GM19468 (cell line): ENCODE results near the gene SUOX.
A peak's percentile ranks its signal among the peaks of the same experiment; 100 is the strongest.
"Not testable (repeated sequence)": the region's sequence is repeated elsewhere in the genome, so short reads cannot be mapped to it uniquely, and the experiment has no call there.

Source experiments
- ATAC-seq: cut with Tn5 transposase; IDR thresholded peaks from one replicate; pipeline ENCODE4 v1.9.1; 2021; ENCODE audit warnings: mild to moderate bottlenecking, moderate library complexity, moderate number of reproducible peaks; ENCODE audit not compliant: unreplicated experiment; ENCODE audit errors: extremely low read depth

The SUOX gene

DNA sequence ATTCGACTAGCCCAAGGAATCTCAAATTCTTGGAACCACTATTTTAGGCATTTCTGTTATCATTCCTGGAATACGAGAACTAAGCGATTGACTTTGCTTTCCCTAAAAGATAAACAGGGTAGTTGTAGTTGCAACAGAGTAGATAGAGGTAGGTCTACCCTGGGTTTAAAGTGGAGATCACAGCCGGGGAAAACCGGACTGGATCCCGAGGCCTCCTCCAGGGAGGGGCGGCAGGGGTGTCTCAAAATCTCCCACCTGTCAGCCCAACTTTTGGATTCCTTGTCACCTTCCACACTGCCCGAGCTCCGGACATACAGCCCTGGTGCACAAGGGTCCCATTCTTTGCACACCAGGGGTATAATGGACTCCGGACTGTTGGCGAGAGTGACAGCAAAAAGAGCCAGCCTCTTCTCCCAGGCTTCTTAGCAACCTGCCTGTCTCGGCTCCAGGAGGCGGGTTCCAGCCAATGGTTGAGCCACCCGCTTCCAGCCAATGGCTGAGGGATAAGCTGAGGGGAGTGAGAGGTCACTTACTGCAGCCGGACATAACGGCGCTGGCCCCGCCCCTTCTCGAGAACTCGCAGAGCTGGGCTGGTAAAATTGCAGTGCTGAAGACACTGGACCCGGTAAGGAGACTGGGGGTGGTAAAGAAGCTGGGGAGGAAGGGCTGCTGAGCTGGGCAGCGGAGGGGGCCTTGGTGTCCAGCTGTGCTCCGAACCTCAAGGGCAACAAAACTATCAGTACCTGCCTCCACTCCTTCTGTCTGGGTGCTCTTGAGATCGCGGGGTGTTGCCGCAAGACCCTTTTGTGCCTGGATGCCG lies at the start of gene SUOX:
Gene SUOX, plus strand, starts transcription at position 562 of the 820 bp plus-strand sequence. CDS start 4,946 bp downstream, outside the sequence.
- ATAC-seq, result peak; percentile 89

DNA sequence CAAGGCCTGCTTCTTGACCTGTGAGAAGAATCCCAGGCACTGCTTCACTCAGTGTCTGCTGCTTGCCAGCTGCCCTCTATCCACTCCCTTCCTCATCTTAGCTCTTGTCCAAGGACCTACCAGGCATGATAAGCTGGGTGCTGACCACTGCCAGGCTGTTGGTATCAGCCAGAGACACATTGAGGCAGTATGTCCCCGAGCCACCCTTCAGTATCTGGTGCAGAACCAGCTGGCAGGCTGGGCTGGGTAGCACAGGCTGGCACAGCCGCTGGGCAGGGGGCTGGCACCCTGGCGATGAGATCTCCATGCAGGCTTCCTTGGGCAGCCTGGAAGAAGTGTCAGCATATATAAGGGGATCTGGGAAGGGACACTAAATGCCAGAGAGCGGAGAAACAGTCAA lies 41.7 kb upstream of the SUOX start:
- no peak for ATAC-seq

DNA sequence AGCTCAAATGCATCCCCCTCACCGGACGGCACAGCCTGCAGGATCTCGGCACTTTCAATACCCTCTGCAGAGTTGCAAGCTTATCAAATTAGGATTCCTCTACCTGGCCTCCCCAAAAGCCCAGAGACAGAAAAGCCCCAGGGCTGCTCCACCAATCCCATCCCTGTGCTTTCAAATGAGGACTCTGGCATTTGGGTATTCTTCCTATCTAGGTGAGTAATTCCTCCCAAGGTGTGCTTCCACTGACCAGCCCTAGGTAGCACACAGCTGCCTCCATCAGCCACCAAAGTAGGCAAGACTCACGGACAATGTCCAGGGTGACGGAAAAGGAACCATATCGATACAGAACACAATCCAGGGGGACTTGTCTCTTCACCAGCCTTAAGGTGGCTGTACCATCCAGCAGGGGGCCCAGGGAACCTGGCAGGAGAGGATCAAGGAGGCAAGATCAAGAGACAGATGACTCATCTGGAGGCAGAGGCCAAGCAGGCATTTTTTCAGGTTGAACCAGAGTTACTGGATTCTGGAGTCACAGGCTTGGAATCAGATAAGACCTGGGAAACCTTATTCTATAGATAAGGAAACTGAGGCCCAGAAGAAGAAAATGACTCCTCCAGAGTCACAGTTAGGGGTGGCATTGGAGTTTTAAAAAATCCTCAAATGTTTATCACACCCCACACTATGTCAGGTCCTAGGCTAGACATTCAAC lies 41.1 kb upstream of the SUOX start:
- no peak for ATAC-seq

DNA sequence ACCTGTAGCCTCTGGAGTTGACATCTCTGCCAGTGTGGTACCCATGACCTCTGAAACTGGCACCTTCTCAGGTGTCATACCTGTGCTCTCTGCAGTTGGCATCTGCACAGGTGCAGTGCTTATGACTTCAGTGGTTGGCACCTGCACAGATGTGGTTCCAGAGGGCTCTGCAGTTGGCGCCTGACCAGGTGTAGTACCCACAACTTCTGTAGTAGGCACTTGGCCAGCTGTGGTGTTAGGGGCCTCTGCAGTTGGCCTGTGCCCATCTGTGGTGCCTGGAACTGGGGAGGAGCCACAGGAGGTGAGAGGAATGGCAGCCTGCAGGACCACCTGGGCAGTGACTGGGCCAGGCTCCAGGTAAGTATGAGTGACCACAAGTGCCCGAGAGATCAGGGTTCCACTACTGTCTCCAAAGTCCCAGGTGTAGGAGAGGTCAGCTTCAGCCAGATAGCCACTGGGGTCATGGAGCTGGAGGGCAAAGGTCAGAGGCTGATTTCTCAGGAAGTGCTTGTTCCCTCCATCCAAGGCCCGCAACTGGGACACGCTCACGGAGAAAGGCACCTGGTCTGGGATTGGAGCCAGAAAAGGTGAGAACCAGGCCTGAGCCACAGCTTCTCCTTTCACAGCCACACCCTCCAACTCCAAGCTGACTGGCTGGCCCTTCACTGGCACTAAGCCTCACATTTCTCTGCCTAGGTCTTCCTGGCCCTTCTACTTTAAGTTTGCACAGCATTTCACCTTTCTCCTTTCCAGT lies 39.8 kb upstream of the SUOX start:
- no peak for ATAC-seq

DNA sequence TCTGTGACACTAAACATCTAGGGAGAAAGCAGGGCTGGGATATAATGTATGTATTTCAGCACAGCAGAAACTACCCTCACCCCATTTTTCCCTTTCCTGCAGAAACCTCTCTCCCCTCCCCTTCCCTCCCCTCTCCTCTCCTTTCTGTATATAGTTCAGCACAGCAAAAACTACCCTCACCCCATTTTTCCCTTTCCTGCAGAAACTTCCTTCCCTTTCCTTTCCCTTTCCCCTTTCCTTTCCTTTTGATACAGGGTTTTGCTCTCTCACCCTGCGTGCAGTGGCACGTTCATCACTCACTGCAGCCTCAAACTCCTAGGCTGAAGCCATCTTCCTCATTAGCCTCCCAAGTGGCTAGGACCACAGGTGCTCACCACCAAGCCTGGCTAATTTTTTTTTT lies 33.3 kb upstream of the SUOX start:
- ATAC-seq, result no peak

DNA sequence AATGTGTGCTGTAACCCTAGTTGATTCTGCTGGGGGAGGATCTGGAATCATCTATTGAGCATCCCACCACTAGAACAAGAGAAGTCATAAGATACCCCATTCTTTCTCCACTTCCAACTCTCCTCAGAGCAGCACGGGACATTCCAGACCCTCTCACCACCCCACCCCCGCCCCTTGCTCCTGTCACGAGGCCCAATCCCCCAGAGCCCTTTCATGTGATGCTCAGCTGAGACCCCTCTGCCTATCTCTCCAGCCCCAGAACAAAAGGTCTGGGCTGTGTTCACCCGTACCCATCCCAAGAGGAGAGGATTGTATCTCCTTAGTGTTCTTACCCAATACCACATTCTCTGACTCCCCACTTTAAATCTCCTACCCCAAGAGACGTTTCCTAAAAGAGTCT lies 31.8 kb upstream of the SUOX start:
- ATAC-seq, result no peak

DNA sequence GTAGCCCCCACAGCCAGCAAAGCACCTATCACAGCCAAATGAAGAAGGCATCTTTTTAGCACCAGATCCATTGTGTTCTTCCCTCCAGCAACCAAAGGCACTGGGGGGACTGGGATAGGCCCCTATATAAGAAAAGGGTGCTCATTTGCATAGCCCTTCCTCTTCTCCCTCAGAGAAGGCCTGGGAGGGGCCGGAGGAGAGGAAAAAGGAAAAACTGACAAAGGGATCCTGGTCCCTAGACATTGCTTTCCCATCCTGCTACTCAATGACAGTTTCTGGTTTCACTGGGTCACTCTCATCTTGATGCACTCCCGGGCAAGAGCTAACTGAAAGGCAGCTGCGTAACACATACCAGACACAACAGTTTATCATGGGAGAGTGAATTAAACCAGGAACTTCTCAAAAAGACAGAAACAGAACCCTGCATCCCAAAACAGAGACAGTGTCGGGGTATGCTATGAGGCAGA lies 31.1 kb upstream of the SUOX start, which contains the start of gene PMEL:
Gene PMEL, minus strand, starts transcription at position 102 of the 467 bp plus-strand sequence. Its CDS starts 31 bp downstream, at position 71.
- no peak for ATAC-seq

DNA sequence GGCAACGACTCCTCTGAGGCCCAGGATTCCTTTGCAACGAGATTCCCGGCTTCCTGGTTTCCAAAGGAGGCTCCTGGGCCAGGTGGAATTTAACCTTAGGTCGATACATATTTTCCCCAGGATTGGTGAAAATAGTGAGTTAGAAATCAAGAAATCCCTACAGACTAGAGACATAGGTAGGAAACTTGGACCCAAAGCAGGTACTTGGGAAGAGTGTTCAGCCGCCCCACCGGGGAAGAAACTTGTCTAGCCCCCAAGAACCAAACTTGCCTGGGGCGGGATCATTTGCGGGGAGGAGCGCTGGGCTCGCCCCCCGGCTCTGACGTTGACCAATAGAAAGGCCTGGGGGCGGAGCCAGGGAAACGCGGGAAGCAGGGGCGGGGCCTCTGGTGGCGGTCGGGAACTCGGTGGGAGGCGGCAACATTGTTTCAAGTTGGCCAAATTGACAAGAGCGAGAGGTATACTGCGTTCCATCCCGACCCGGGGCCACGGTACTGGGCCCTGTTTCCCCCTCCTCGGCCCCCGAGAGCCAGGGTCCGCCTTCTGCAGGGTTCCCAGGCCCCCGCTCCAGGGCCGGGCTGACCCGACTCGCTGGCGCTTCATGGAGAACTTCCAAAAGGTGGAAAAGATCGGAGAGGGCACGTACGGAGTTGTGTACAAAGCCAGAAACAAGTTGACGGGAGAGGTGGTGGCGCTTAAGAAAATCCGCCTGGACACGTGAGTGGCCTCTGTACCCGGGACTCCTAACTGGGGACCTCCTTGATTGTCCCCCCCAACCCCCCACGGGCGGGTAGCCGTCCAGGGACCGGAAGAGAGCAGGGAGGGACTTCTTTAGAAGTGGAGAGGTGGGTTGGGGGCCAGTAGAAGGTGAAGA lies 30.4 kb upstream of the SUOX start, which contains the start of gene CDK2:
Gene CDK2, plus strand, starts transcription at position 423 of the 874 bp plus-strand sequence. Its CDS starts 179 bp downstream, at position 602.
- ATAC-seq, result peak; percentile 91

DNA sequence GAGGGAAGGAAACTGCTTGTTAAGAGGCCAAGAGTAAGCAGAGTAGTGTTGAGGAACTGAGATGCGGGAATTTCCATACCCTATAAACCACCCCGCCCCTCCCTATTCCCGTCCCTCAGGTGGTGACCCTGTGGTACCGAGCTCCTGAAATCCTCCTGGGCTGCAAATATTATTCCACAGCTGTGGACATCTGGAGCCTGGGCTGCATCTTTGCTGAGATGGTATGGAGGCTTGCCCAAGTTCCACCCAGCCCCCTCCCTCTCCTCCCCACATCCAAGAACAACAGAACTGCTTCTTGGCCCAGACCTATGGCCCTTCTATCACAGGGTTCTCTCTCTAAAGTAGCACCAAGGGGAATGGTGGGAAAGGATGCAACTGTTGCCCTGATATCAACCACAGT lies 27.7 kb upstream of the SUOX start:
- ATAC-seq, result no peak

DNA sequence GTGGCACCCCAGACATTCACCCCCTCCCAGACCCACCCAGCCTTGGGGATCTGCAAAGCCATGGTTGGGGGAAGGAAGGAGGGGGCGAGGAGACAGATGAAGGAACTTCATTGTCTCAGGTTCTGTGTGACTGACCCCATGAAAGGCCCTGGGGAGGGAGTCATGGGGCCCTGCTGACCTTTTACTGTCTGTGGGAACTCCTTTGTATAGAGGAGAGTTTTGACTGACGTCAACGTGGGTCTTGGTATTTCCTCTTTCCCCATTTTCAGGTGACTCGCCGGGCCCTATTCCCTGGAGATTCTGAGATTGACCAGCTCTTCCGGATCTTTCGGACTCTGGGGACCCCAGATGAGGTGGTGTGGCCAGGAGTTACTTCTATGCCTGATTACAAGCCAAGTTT lies 26.3 kb upstream of the SUOX start:
- ATAC-seq, result no peak

DNA sequence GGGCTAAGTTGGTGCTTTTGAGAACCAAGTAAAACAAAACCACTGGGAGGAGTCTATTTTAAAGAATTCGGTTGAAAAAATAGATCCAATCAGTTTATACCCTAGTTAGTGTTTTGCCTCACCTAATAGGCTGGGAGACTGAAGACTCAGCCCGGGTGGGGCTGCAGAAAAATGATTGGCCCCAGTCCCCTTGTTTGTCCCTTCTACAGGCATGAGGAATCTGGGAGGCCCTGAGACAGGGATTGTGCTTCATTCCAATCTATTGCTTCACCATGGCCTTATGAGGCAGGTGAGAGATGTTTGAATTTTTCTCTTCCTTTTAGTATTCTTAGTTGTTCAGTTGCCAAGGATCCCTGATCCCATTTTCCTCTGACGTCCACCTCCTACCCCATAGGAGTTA lies 25.0 kb upstream of the SUOX start:
- no peak for ATAC-seq

DNA sequence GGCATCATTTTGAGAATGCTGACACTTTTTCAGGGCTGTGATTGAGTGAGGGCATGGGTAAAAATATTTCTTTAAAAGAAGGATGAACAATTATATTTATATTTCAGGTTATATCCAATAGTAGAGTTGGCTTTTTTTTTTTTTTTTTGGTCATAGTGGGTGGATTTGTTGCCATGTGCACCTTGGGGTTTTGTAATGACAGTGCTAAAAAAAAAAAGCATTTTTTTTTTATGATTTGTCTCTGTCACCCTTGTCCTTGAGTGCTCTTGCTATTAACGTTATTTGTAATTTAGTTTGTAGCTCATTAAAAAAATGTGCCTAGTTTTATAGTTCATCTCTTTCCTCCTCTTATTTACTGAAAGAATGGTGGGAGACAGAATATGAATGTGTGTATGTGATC lies 24.6 kb upstream of the SUOX start:
- no peak for ATAC-seq

DNA sequence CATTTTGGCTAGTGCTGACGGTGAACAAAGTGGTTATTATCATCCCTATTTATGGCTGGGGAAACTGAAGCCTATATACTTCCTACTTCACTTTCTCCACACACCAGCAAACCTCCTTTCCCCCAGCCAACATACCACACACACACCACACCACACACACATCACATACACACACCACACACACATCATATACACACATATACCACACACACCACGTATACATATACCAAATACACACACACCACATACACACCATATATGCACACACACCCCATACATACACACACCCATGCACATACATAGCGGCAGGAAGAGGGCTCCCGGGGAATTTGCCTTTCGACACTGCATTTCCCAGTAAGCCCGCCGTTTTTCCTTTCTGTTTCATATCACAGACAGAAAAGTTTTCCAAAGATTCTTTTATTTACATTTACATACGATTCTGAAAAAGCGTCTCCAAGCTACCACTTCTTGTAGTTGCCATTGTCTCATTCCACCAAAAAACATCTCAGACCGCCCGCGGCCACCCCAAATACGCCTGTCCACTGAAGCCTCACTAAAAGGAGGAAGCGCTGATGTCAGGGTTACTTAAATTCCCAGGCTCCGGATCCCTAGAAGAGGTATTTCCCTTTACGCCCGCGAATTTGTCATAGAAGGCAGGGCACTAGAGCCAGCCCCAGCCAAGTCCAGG lies 24.0 kb upstream of the SUOX start:
- ATAC-seq, result no peak

DNA sequence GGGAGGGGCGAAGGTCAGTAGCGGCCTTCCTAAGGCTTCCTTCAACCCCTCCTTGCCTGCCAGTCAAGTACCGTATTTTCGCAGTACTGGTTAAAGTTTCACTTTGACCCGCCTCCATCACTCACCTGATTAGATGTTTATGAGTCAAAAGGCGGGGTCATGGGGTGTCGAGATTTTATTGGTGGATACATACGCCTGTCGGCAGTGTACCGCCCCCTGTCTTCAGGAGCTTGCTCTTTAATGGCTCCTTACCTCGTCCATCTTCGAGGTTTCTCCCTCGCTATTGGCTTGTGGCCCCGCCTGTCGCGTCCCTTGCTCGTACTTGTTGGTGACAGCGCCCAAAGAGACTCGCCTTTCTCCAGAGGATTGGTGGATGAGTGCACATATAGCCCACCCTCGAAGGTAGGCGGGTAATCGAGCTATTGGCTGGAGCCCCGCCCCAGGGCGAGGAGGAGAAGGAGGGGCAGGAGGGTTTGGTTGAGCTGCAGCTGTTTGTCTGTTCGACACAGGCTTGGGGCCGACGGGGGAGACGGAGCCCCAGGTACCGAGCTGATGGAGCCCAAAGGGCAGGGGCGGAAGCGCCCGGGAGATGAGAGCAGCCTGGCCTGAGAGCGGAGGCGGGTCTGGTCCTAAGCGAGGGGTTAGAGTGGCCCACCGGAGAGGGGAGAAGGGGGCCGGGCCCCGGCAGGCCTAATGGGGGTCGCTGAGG lies 23.3 kb upstream of the SUOX start, which contains the start of gene RAB5B:
Gene RAB5B, plus strand, starts transcription at position 480 of the 709 bp plus-strand sequence. CDS start 12,883 bp downstream, outside the sequence.
- peak; percentile 87 for ATAC-seq

DNA sequence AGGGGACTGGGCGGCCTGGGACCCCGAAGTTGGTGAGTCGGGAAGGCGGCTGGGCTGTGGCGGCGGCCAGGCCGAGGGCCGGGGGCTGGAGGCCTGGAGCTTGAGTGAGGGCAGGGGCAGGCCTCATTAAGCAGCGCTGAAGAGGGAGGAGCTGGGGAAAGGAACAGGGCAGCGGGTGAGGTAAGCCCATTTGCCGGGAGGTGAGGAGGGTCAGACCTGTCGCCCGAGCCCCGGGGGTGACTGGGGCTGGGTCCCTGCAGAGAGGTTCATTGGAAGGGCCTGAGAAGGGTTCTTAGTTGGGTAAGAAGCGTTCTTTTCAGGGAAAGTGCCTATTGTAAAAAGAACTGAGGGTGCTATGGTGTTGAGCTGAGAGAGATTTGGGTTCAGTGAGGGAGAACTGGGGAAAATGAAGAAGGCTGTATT lies 22.8 kb upstream of the SUOX start:
- no peak for ATAC-seq

DNA sequence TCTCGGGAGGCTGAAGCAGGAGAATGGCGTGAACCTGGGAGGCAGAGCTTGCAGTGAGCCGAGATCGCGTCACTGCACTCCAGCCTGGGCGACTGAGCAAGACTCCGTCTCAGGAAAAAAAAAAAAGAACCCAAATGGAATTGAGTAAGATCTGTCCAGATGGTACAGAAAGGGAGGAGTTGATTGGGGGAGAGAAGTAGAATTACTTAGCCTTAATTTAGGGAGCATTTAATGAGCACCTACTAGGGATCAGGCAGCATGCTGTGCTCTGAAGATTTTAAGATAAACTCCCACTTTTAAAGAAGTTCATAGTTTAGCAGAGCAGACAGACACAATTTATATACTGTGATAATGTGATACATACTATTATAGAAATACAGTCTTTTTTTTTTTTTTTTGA lies 18.7 kb upstream of the SUOX start:
- ATAC-seq, result no peak

DNA sequence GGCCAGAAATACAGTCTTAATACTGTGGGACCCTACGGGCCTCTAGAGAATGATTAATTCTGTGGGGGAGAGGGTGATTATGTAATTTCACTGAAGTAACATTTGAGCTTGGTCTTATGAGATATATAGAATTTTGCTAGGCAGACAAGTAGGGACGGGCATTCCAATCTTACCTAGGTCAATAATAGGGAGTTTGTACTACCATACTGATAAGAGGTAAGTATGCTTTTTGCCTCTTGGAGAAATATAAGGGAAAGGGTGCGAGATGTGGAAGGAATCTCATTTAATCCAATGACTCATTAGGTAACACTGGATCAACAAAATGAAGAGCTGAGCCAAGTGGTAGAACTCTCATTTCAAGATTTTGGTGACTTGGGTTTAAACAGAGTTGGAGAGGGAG lies 18.0 kb upstream of the SUOX start:
- no peak for ATAC-seq

DNA sequence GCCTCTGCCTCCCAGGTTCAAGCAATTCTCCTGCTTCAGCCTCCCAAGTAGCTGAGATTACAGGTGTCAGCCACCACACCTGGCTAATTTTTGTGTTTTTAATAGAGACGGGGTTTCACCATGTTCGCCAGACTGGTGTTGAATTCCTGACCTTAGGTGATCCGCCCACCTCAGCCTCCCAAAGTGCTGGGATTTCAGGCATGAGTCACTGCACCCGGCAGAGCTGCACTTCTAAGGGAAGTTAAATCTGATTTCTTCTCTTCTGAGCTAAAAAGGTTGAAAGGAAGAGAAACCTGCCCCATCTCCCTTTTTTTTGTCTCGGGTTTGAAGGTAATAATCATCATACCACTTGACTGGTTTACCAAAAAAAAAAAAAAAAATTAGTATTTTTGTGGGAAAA lies 15.2 kb upstream of the SUOX start:
- not testable (repeated sequence) for ATAC-seq
